ENCODE results near the gene SEZ6.

The SEZ6 gene

DNA sequence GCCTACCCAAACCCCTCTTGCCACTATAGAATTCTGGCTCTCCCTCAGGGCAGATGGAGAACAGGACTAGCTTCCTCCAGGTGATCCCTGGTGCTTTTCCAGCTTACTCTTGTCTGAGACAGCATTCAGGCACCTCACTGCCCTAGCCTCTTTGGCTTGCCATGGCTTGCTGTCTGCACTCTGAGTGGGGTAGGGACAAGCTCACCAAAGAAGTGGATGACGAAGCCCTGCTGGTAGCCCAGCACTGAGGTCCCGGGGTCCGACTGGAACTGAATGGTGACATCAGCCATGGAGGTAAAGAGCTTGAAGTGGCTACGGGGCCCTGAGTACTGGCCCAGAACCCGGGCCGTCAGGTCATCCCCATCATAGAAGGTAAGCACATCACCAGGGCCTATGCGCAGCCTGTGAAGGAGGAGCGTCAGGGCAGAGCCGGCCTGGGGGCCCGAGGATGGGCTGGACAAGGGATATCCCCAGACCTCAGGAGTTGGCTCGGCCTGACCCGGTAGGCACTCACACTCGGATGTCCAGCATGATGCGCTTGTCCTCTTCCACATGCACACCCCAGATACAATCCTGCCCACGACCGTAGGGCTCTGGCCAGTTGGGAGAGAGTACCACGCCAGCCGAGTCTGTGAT is 46.9 kb downstream of the SEZ6 start:
- H3K4me3 ChIP-seq (ENCODE audit: control insufficient read depth, low read depth, low read length): no peak overlapping the region
- TF ChIP-seq, protein P1, sequence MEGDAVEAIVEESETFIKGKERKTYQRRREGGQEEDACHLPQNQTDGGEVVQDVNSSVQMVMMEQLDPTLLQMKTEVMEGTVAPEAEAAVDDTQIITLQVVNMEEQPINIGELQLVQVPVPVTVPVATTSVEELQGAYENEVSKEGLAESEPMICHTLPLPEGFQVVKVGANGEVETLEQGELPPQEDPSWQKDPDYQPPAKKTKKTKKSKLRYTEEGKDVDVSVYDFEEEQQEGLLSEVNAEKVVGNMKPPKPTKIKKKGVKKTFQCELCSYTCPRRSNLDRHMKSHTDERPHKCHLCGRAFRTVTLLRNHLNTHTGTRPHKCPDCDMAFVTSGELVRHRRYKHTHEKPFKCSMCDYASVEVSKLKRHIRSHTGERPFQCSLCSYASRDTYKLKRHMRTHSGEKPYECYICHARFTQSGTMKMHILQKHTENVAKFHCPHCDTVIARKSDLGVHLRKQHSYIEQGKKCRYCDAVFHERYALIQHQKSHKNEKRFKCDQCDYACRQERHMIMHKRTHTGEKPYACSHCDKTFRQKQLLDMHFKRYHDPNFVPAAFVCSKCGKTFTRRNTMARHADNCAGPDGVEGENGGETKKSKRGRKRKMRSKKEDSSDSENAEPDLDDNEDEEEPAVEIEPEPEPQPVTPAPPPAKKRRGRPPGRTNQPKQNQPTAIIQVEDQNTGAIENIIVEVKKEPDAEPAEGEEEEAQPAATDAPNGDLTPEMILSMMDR (IDR thresholded peaks at IDR 0.05; ENCODE audit: control insufficient read depth, insufficient read depth, low read depth, low read length, missing control alignments): no peak
- no peak for DNase-seq (ENCODE audit: low read depth)

DNA sequence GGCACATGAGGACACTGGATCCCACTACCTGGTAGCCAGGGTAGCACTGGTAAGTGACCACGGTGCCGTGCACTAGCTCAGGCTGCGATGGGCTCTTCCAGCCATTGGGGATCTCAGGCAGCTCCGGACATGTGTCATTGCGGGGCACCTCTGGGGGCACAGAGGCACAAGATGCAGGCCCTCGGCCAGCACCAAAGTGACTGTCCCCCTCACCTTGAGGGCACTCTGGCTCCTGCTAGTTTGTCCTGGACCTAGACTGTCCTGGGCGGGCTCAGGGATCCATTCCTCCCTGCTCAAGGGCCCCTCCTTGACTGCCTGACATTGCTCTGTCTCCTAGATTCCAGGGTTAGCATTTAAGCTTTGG is 47.9 kb downstream of the SEZ6 start:
- H3K4me3 ChIP-seq (ENCODE audit: control insufficient read depth, low read depth, low read length): no peak overlapping the region
- TF ChIP-seq, protein P1 (IDR thresholded peaks at IDR 0.05; ENCODE audit: control insufficient read depth, insufficient read depth, low read depth, low read length, missing control alignments): no peak
- no peak for DNase-seq (ENCODE audit: low read depth)

DNA sequence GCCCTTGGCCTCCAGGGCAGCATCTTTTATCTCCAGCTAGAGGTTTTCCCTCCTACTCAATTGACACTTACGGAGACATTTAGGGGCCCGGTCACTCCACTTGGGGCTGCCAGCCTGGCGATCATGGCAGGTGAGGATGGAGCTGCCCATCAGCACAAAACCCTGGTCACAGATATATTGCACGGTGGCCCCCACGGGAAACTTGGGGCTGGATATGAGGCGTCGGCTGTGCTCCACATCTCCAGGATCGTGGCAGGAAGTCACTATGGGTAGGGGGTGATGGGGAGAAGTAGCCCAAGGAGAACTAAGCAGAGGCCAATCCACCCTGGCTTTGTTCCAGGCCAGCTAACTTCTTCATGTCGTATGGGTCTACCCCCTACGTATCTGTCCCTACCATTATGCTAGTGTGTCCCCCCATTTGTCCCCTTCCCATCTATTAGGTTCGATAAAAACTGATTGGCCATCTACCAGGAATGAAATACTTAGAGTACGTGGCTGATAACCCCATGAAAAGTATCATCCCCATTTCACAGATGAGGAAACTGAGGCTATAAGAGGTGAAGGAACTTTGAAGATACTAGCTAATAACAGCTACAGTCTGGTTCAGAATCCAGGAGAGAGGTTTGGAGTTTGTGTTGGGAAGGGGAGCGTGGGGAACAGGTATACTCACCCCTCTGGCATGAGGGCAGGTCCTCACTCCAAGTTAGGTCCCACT is 48.4 kb downstream of the SEZ6 start:
- TF ChIP-seq, protein P1 (IDR thresholded peaks at IDR 0.05; ENCODE audit: control insufficient read depth, insufficient read depth, low read depth, low read length, missing control alignments): no peak
- no peak for DNase-seq (ENCODE audit: low read depth)

DNA sequence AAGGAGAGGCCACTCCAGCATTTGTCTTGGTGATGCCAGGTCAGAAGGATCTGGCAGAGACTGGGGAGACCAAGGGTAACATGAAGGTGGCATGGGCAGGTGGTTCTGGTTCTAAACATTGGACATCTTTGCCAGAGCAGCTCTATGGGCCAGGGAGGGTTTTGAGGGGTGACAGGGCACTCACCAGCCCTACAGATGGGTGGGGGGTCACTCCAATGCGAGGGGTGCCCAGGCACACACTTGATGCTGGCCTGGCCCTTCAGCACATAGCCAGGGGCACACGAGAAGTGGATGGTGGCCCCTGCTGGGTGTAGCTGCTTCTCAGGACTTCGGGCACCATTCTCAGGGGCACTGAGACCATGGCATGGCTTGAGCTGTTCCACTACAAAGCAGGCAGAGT is 49.0 kb downstream of the SEZ6 start:
- no peak overlapping the region for H3K4me3 ChIP-seq (ENCODE audit: control insufficient read depth, low read depth, low read length)
- TF ChIP-seq, protein P1 (IDR thresholded peaks at IDR 0.05; ENCODE audit: control insufficient read depth, insufficient read depth, low read depth, low read length, missing control alignments): no peak
- no peak for DNase-seq (ENCODE audit: low read depth)

More for the DNA sequence above, 48.4 kb downstream of the SEZ6 start:
- no peak overlapping the region for H3K4me3 ChIP-seq (ENCODE audit: control insufficient read depth, low read depth, low read length)

DNA sequence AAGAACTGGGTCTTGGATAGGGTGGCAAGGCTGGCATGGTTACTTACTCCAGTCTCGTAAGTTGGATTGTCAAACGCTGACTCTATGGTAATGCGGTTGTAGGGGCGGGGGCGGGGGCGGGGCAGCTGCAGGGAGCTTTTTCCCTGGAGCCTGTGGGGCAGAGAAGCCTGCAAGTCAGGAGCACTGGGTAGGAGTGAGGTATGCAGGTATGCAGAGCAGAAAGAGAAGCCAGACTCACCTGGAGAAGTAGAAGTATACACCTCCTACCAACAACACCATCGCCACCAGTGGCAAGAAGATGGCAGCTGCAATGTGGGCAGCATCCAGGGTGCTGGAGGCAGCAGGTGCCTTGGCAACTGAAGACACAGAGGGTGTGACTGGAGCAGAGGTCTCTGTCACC is 49.7 kb downstream of the SEZ6 start:
- TF ChIP-seq, protein P1 (IDR thresholded peaks at IDR 0.05; ENCODE audit: control insufficient read depth, insufficient read depth, low read depth, low read length, missing control alignments): no peak
- no peak for DNase-seq (ENCODE audit: low read depth)
- H3K4me3 ChIP-seq (ENCODE audit: control insufficient read depth, low read depth, low read length): no peak overlapping the region

DNA sequence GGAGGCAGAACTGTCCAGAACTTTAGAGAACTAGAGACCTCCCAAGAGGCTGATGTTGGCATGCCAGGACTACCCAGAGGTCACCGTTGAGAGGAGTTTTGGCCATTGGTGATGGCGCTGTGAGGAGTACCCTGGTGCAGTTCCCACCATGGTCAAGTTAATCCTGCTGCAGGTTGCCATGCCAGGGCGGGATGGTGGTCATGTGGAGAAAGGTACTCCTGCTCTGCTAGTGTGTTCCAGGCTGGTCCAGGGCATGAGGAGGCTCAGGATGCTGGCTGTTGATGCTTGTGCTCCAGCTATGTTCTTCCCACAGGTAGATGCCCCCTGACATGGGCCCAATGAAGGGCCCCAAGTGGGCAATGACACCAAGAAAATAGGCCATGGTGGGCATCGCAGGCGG is 50.4 kb downstream of the SEZ6 start:
- no peak overlapping the region for H3K4me3 ChIP-seq (ENCODE audit: control insufficient read depth, low read depth, low read length)
- DNase-seq (ENCODE audit: low read depth): no peak
- TF ChIP-seq, protein P1 (IDR thresholded peaks at IDR 0.05; ENCODE audit: control insufficient read depth, insufficient read depth, low read depth, low read length, missing control alignments): no peak

Data from AG09309 (cell line).